ENCODE results near the gene EIF4E1B. TPM values are rescaled to one million over a fixed set of nuclear protein-coding genes. Genes with fewer than 3 reads are reported as not detected.

Gene EIF4E1B
- total and polyA plus RNA-seq, 12 donors, result not detected

GRCh38 chr5:176631383-176632200, 1.1 kb downstream of the EIF4E1B start:
- intact Hi-C loops (cut with DNase I), result loop anchor here in 1 of 10 donors (10.0 kb wide), 1 partner anchor 57 kb away; no protein-coding TSS in a partner anchor
- no peaks in the 10 kb centered on the region for H3K36me3 ChIP-seq

DNA sequence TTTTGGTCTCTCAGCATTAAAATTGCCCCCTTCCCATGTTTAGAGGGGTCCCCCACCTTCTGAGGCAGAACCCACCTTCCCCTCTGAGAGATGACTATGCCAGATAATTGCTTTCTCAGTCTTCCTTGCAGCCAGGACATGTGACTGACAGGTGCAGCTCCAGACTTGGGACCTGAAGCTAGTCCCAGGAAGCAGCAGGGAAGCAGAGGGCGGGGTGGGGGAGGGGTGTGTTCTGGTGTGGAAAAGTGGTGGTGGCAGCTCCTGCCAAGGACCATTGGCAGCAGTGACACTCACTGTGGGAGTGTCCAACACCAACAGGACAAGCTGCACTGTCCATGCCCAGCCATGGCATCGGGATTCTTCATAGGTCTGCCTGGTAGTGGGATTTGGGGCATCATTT, 2.3 kb downstream of the EIF4E1B start:
- Histone ChIP-seq H3K4me3 (no peak overlapping the region), H3K9me3 (no peaks in the 10 kb centered on the region), H3K4me1 (peaks cover 7 to 18% (median 13%) of the 10 kb centered on the region in 9 donors), H3K27ac (no peak overlapping the region), H3K27me3 (peaks cover 10 to 84% (median 73%) of the 10 kb centered on the region in 7 donors), H3K36me3 (no peaks in the 10 kb centered on the region)
- intact Hi-C loops (cut with DNase I), result loop anchor here in 1 of 10 donors (10.0 kb wide), 1 partner anchor 58 kb away; no protein-coding TSS in a partner anchor
- DNase-seq, result no peak
- peak in 2 of 8 donors; percentile 47 to 50 for ATAC-seq
- WGBS, 2 donors, result 74 to 83% methylated on average over 2 of the region's 2 CpGs
- TF ChIP-seq CTCF (IDR thresholded peaks at IDR 0.05), result no peak

More at GRCh38 chr5:176631383-176632200, 1.1 kb downstream of the EIF4E1B start:
- Histone ChIP-seq H3K27ac (no peak overlapping the region), H3K4me1 (peaks cover 7 to 18% (median 13%) of the 10 kb centered on the region in 9 donors), H3K9me3 (no peaks in the 10 kb centered on the region), H3K4me3 (no peak overlapping the region), H3K27me3 (peaks cover 10 to 95% (median 84%) of the 10 kb centered on the region in 7 donors)
- 79 to 85% methylated on average over 7 of the region's 7 CpGs for WGBS, 2 donors
- no peak for TF ChIP-seq CTCF (IDR thresholded peaks at IDR 0.05)
- ATAC-seq, result no peak
- DNase-seq, result no peak

DNA sequence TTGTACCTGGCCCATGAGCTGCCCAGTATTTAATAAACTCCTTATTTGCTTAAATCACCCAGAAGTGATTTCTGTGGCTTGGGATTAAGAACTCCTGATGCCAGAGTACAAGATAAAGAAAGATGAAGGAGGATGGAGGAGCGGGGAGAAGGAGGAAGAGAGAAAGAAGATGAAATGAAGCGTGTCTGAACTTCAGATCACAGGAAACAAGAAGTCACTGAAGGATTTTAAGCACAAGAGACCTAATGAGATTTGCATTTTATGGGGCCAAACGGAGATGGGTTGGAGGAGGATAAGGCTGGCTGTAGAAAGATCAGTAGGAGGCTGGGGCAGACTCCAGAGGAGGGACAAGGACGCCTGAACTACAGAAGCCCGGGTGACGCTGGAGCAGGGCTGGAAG, 3.1 kb downstream of the EIF4E1B start:
- H3K27ac ChIP-seq, result no peak overlapping the region
- intact Hi-C loops (cut with DNase I), result loop anchor here in 1 of 10 donors (10.0 kb wide), 1 partner anchor 59 kb away; no protein-coding TSS in a partner anchor
- H3K27me3 ChIP-seq, result peaks cover 10 to 75% (median 64%) of the 10 kb centered on the region in 7 donors
- ATAC-seq (no peak), DNase-seq (no peak)
- TF ChIP-seq CTCF (IDR thresholded peaks at IDR 0.05), result no peak
- H3K4me3 ChIP-seq, result no peak overlapping the region
- H3K9me3 ChIP-seq, result no peaks in the 10 kb centered on the region
- no peaks in the 10 kb centered on the region for H3K36me3 ChIP-seq
- 21 to 26% methylated on average over 6 of the region's 6 CpGs for WGBS, 2 donors
- H3K4me1 ChIP-seq, result peaks cover 7 to 18% (median 13%) of the 10 kb centered on the region in 9 donors

DNA sequence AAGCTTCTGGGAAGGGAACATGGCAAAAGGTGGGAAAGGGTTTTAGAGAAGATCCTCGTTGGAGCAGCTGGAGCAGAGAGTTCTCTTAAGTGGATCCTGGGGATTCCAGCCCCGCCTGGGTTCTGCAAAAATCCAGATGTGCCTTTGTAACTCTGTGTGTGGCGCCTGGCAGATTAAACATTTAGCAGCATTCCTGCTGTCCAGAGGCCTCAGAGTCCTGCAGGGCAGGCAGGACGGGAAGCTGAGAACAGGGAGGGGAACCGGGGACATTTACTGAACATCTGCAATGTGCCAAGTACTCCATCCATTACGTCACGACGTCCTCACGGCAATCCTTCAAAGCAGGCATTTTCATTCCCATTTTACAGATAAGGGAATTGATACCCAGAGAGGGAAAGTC, 6.0 kb downstream of the EIF4E1B start:
- TF ChIP-seq CTCF (IDR thresholded peaks at IDR 0.05), result no peak
- Histone ChIP-seq H3K27me3 (peaks cover 0 to 47% (median 36%) of the 10 kb centered on the region in 7 donors), H3K4me3 (no peak overlapping the region), H3K36me3 (no peaks in the 10 kb centered on the region), H3K9me3 (no peaks in the 10 kb centered on the region), H3K4me1 (peaks cover 0 to 7% (median 0%) of the 10 kb centered on the region in 9 donors), H3K27ac (no peak overlapping the region)
- WGBS, 2 donors, result 38 to 46% methylated on average over 9 of the region's 9 CpGs
- intact Hi-C loops (cut with DNase I), result loop anchor here in 1 of 10 donors (10.0 kb wide), 1 partner anchor 62 kb away; no protein-coding TSS in a partner anchor
- DNase-seq, result no peak
- ATAC-seq, result no peak

All from heart right ventricle (tissue), 16 donors.